HG03460 (cell line): Measurements from ENCODE around the gene C22orf15.

Source experiments
- ATAC-seq: cut with Tn5 transposase; IDR thresholded peaks from one replicate; pipeline ENCODE4 v1.9.1; 2021; ENCODE audit not compliant: unreplicated experiment

C22orf15 gene

GRCh38 chr22:23786752-23787599 lies 24.2 kb downstream of the C22orf15 start, which contains the start of gene SMARCB1:
Gene SMARCB1, plus strand, starts transcription at chr22:23786966. Its CDS starts 204 bp downstream, at chr22:23787170.
- peak; percentile 58 for ATAC-seq

GRCh38 chr22:23787600-23787896 lies 24.8 kb downstream of the C22orf15 start:
- ATAC-seq: peak; percentile 22

- no peak for ATAC-seq
Measured at GRCh38 chr22:23787910-23788309, 25.1 kb downstream of the C22orf15 start.

GRCh38 chr22:23789121-23789520 lies 26.3 kb downstream of the C22orf15 start:
- no peak for ATAC-seq

GRCh38 chr22:23789638-23790037 lies 26.8 kb downstream of the C22orf15 start:
- no peak for ATAC-seq

- no peak for ATAC-seq
Measured at GRCh38 chr22:23790819-23791737, 28.3 kb downstream of the C22orf15 start.

- ATAC-seq: no peak
Measured at GRCh38 chr22:23791738-23792645, 29.2 kb downstream of the C22orf15 start.

- no peak for ATAC-seq
Measured at GRCh38 chr22:23793326-23793725, 30.5 kb downstream of the C22orf15 start.

- ATAC-seq: no peak
Measured at GRCh38 chr22:23796461-23796860, 33.7 kb downstream of the C22orf15 start.

- ATAC-seq: peak; percentile 52
Measured at GRCh38 chr22:23800297-23801237, 37.8 kb downstream of the C22orf15 start.

- ATAC-seq: peak; percentile 10
Measured at GRCh38 chr22:23801238-23801821, 38.5 kb downstream of the C22orf15 start.

- ATAC-seq: no peak
Measured at GRCh38 chr22:23801886-23802377, 39.1 kb downstream of the C22orf15 start.

GRCh38 chr22:23803001-23803819 lies 40.4 kb downstream of the C22orf15 start:
- no peak for ATAC-seq

GRCh38 chr22:23804781-23805291 lies 42.0 kb downstream of the C22orf15 start:
- no peak for ATAC-seq

- no peak for ATAC-seq
Measured at GRCh38 chr22:23806837-23807236, 44.0 kb downstream of the C22orf15 start.

- no peak for ATAC-seq
Measured at GRCh38 chr22:23812378-23812777, 49.6 kb downstream of the C22orf15 start.
